Left lobe of liver (tissue), 2 donors: ENCODE data around the gene TDRD10. TPM values are rescaled to one million over a fixed set of nuclear protein-coding genes. Genes with fewer than 3 reads are reported as not detected.
"Not testable (repeated sequence)": the region's sequence is repeated elsewhere in the genome, so short reads cannot be mapped to it uniquely, and the experiment has no call there.

Experiments
- ATAC-seq: fragments of 200-7000 bp; cut with Tn5 transposase; one replicate; pipeline ENCODE4 v1.9.1; 2020; ENCODE audit warnings: mild to moderate bottlenecking, moderate library complexity
- DNase-seq: peaks from one replicate; pipeline ENCODE4 v3.0.0-alpha.2; 2020; ENCODE audit warnings: low spot score
- total RNA-seq: library from RNA; stranded (reverse); gene quantifications from one replicate; pipeline ENCODE4 v1.2.1, GENCODE V29; 2021
- donor health status: DM: no; HTN: no; CAD: no; lungs with moderate emphysema.
- donor health status: DM: no; HTN: yes; CAD: no.

Gene TDRD10
- total RNA-seq, 1 donor from 2014 or later = 2.2 TPM

DNA sequence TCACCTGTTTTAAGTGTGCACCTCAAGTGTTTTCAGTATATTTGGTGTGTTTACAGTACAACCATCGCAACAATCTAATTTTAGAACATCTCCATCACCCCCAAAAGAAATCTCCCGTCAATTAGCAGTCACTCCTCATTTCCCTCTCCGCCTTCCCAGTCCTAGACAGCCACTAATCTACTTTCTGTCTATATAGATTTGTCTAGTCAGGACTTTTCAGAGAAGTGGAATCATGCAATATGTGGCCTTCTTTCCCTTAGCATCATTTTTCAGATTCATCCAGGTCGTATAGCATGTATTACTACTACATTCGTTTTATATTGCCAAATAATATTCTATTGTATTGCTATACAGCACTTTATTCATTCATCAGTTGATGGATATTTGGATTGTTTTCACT lies 1.9 kb downstream of the TDRD10 start:
- ATAC-seq (no peak), DNase-seq (no peak)

DNA sequence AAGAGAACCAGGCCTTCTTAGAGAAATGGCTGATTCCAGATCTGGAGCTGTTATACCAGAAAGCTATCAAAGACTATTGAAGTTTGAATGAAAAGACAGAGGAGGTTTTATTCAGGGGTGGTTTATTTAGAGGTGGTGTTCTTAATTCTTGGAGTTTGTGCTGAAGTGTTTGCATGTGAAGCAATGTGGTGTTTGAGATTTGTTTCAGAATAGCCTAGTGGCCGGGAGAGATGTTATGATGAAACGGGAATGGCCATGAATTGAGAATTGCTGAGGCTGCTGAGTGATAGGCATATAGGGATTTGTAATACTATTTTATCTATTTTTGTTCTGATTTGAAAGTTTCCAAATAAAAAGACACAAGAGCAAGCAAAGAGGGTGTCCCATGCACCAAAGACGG lies 10.7 kb downstream of the TDRD10 start:
- no peak for DNase-seq
- no peak for ATAC-seq

DNA sequence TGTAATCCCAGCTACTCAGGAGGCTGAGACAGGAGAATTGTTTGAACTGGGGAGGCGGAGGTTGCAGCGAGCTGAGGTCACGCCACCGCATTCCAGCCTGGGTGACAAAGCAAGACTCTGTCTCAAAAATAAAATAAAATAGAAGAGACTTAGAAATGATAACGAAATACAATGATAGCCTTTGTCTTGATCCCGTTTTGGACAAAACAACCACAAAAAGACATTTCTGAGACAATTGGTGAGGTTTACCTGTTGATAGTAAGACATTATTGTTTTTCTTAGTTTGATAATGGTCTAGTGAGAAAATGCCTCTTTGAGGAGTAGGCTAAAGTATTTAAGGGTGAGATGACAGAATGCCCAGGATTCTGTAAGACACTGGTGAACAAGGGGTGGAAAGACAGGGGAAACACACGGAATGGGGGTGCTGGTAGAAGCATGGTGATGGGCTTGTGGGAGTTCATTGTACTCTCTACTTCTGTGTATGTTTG lies 12.1 kb downstream of the TDRD10 start:
- no peak for DNase-seq
- ATAC-seq = no peak

DNA sequence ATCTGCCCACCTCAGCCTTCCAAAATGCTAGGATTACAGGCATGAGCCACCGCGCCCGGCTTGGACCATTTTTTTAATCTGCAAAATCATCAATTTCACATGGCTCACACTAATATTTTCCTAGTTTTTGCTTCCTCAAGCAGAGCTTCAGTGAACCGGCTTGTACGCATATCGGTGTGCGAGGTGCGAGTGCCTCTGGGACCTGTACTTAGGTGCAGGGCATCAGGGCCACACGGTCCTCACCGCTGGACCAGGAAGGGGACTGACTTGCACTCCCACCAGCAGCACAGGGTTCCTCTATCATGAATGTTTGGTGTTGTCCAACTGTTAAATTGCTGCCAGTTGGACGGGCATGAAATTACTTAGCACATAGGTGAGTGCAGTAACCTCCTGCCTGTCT lies 15.6 kb downstream of the TDRD10 start:
- DNase-seq = no peak
- ATAC-seq = no peak

DNA sequence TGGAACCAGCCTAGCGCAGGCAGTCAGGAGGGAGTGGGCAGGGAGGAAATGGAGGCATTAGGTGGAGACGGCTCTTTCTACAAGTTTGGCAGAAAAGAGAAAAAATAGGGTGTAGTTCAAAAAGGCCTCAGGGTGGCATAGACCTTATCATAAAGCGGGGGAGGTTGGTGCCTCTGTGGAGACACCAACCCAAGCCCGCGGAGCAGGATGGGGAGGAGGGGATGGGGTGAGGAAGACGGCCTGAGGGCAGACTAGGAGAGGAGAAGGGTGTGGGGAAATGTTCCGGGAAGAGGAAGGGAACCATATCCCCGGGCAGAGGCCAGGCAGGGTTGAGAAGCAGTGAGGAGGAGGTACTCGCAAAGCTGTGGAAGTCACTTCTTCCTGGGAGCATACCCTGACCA lies 17.6 kb downstream of the TDRD10 start:
- DNase-seq (no peak), ATAC-seq (peak; percentile 46)

DNA sequence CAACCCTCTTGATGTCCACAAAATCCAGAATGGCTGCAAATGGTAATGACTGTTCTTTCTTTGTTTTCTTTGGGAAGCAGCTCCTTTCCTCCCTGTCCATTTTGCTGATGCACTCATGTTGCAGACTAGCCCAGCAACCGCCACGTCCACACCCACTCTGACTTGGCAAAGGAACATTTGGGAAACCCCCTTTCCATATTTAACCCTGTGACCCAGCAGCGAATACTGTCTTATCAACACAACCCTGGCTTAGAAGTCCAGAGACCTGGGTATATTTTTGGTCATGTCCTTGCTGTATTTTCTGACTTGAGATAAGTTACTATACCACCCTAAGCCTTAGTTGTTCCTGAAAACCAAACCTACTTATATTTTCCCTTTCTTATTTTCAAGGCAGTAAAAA lies 18.3 kb downstream of the TDRD10 start:
- ATAC-seq (peak; percentile 20), DNase-seq (no peak)

DNA sequence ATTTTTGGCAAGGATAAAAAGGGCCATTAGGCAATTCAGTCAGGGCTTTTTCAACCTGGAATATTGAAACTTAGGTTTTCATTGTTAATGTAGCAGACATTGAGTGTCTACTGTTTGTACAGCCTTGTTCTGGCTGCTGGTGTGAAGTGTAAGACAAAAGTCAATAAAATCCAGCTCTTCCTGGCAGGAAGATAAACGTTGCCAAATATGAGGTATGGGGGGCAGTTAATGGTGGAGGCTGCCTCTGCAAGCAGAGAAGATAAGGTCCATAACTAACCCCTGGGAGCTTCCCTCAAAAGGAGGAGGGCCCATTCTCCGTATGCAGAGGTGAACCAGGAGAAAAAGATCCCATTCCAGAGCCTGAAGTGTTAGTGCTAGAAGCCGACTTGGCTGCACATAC lies 19.7 kb downstream of the TDRD10 start:
- peak; percentile 61 for ATAC-seq
- DNase-seq = no peak

DNA sequence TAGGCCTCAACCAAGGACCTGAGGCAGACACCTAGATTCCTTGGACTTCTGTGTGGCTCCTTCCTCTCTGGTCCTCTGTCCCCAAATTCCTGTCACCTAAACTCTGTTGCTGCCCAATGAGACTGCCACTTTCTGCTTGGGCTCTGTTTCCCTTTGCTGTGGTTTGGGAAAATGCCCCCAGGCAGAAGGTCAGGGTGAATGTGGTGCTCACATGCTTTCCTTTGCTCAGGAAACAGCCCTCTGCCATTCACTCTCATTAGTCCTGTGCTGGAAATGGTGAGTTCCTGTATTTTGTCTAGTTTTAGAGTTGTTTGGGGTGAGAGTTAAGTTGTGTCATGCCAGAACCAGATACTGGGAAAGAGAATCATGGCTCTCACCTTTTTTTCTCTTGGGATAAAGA lies 22.9 kb downstream of the TDRD10 start:
- DNase-seq = no peak
- no peak for ATAC-seq

DNA sequence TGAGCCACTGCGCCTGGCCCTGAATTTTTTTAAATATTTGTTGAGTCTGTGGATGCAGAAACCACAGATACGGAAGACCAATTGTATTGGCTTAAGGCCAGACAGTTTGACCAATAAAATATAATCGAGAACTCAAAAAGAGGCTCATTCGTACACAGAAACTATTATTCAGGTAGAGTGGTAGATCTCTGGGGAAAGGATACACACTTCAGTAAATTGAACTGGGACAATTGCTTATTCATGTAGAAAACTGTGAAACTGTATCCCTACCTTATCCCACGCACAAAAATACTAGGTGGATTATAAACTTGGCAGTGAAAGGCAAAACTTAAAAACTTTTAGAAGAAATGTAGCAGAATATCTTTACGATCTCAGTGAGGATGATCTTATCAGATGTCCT lies 25.2 kb downstream of the TDRD10 start:
- no peak for DNase-seq
- ATAC-seq = no peak

DNA sequence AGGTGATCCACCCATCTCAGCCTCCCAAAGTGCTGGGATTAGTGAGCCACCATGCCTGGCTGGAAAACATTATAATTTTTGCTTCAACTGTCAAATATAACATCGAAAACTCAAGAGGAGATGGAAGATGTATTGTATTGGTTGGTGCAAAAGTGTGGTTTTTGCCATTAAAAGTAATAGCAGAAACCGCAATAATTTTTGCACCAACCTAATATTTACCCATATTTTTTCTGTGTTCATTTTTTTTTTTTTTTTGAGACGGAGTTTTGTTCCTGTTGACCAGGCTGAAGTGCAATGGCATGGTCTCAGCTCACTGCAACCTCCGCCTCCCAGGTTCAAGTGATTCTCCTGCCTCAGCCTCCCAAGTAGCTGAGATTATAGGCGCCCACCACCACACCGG lies 27.3 kb downstream of the TDRD10 start:
- no peak for ATAC-seq
- no peak for DNase-seq

DNA sequence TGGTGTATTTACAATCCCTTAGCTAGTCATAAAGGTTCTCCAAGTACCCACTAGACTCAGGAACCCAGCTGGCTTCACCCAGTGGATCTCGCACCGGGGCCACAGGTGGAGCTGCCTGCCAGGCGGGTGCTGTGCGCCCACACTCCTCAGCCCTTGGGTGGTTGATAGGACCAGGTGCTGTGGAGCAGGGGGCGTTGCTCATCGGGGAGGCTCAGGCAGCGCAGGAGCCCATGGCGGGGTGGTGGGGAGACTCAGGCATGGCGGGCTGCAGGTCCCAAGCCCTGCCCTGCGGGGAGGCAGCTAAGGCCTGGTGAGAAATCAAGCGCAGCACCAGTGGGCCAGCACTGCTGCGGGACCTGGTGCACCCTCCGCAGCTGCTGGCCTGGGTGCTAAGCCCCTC lies 29.9 kb downstream of the TDRD10 start:
- not testable (repeated sequence) for ATAC-seq, DNase-seq

DNA sequence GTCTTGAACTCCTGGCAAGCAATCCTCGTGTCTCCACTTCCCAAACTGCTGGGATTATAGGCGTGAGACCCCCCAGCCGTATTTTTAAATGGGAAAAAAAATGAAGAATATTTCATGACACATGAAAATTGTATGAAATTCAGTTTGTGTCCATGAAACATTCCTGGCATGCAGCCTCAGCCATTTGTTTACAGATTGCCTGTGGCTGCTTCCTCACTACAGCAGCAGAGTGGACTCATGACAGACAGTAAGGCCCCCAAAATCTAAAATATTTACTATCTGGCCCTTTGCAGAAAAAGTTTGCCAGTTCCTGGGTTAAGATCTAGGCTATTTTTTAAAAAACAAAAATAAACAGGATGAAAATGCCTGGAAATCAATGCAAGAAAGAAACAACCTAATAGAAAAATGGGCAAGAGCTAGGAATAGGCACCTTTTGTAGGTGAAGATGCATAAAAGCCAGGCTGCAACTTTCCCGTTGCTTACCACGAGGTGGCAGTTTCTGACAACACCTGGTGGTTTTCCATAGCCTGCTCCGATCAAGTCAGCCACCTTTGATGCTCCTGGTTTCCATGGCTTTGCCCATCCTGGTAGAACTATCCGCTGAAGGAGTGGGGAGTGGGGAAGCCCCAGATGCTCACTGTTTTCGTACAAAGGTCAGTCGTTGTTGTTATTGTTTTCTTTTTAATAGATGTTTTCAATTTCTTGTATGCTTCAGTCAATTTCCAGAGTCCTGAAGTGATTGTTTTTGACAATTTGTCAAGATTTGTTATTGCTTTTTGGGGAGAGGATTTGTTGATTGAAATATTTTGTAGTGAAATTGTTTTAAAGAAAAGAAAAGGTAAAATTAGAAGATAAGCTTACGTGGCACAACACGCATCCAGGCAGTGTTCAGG lies 32.2 kb downstream of the TDRD10 start:
- DNase-seq (peak; percentile 64), ATAC-seq (peak; percentile 98)

DNA sequence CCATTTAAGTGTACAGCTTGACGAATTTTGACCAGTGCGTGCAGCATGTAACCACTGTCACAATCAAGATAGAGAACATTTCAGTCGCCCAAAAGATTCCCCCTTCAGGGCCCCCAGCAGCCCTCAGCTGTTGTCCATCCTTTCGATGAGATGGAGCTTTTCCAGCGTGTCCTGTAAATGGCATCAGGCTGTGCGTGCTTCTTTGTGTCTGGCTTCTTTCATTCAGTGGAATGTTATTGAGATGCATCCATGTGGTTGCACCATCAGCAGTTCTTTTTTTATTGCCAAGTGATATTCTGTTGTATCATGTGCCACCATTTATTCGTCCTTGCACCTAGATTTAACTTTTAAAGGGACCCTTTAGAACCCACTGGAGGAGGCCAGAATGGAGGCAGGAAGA lies 34.6 kb downstream of the TDRD10 start:
- no peak for DNase-seq
- ATAC-seq = no peak

DNA sequence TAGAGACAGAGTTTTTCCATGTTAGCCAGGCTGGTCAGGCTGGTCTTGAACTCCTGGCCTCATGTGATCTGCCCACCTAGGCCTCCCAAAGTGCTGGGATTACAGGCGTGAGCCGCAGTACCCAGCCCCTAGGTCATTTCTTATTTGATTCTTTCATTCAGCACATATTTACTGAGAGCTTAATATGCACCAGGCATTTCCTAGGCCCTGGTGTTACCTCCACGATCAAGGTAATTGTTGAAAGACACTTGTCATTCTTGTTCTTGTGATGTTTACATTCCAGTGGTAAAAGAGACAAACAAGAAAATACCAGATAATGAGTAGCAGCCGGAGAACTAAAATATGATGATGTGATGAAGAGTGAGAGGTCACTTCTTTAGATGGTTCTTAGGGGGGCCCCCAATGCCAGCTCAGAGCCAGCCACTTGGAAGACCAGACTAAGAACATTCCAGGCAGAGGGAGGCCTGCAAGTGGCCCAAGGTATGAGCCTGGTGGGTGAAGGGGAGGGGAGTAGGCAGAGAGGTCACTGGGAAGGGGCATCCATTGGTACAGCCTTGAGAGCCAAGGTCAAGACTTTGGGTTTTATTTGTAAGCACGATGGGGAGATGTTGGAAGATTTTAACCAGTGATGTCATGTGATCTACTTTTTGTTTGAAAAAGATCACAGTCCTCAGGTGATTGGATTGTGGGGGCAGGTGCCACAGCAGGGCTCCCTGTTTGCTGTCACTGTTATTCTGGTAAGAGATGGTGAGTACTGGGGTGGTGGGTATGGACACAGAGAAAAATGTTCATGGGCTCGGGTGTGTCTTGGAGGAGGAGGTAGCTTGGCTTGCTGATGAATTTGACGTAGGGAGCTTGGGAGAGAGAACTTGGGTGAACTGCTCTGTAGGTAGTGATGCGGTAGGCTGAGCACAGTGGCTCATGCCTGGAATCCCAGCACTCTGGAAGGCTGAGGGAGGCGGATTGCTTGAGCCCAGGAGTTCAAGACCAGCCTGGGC lies 37.8 kb downstream of the TDRD10 start:
- ATAC-seq = no peak
- no peak for DNase-seq

DNA sequence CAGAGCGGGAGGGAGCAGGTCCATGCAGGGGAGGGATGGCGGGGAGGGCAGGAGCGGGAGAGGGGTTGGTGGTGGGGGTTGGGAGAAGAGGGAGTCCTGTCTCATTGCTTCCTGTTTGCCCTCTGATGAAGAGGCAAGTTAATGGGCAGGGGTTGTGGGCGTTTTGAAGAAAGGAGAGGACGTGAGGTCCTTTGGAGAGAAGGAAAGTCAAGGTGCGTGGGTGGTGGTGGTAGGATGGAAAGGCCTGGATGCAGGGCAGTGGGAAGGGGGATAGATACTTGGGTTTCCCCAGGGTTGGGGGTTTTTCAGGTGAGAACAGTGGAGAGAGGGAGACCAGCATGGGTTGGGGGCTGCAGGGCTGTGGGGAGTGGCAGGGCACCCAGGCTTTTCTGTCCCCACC lies 39.2 kb downstream of the TDRD10 start:
- DNase-seq (no peak), ATAC-seq (no peak)

DNA sequence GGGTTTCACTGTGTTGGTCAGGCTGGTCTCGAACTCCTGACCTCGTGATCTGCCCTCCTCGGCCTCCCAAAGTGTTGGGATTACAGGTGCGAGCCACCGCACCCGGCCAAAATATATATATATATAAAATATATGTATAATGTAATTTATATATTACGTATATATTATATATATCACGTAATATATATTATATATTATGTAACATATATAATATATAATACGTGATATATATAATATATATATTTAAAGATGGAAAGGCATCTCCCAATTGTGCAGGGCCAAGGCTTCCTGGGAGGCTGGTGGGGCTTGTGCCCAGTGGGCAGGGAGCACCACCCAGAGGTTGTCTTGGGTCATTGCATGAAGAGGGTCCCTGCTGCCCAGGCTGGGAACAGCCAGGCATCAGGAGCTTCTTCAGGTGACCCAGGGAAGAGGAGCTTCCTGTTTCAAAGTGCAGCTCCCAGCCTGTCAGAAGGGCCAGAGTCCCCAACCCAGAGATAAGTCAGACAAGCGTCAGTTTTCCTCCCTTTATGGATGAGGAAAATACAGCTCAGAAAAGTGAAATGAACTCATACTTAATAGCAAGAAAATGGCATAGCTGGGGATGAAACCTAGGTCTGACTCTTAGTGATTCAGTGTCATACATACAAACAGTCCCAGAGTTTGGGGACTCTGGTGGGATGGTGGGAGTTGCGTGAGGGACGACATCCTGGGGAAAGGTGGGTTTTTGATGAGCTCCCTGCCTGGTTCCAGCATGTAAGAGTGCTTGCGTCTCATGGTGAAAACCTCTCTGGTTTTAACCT lies 44.4 kb downstream of the TDRD10 start:
- peak; percentile 67 for DNase-seq

DNA sequence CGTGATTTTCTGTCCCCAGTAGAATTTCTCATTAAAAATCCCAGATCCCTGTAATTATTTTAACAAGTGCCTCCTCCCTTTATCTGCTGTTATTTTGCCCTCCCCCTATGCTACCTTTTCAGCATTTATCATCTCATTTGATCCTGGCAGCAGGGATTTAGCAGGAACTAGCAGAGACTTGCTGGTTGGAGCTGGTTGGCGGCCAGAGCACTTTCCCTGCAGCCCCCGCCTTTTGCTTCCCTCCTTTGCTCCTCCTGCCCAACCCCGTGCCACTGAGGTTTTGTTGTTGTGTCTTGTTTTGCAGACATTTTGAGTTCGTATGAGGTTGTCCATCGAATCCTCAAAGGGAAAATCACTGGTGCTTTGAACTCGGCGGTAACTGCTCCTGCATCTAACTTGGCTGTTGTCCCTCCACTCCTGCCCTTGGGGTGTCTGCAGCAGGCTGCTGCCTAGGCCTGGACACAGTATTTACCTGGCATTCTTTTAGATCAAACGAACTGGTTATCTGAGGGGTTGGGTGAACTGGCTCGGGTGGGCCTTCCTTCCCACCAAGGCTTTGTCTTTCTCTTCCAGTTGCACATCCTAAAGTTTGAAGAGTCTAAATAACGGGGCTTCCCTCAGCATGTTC lies 45.2 kb downstream of the TDRD10 start:
- ATAC-seq = peak; percentile 54
- DNase-seq = no peak

More for the DNA sequence above, 44.4 kb downstream of the TDRD10 start:
- peak; percentile 69 for ATAC-seq

DNA sequence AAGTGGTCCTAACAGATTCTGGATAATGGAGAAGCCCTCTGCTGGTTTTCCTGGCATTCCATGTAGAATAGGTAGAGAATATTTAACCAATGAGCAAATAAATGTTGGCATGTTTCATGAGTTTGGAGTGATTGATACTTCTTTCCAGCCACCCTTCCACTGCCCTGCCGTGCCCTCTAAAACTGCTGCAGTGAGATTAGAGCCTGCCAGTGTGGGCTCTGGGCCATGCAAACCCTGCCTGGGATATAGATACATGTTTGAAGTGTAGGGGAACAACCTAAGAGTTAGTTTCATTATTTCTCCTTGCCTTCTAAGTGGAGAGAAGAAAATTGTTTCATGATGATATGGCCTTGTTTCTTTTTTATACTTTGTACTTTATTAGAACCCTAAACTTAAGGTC lies 46.0 kb downstream of the TDRD10 start:
- ATAC-seq (peak; percentile 87), DNase-seq (peak; percentile 89)

DNA sequence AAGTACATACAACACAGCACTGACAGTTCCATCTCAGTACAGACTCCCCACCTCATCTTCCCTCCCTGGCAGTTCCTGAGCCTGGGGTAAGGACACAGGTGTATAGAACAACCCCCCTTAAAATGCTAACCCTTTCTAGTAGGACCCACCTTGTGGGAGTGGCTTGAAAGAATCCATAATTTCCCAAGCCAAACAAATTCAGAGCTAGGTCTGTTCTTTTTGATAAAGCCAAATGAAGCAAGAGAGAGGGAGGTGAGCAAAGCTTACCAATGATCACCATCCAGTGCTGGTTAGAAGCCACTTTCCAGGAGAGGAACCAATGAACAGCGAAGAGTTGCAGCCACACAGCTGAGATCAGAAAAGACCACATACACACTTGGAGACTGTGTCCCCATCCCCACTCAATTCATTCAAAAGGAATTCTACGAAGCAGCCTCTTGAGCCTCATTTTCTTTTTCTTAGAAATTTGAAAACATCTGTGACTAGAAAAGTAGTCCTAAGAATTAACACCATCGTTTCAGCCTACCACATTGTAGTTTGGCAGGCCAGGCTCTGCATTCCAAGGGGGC lies 47.3 kb downstream of the TDRD10 start:
- ATAC-seq (peak; percentile 13), DNase-seq (no peak)

DNA sequence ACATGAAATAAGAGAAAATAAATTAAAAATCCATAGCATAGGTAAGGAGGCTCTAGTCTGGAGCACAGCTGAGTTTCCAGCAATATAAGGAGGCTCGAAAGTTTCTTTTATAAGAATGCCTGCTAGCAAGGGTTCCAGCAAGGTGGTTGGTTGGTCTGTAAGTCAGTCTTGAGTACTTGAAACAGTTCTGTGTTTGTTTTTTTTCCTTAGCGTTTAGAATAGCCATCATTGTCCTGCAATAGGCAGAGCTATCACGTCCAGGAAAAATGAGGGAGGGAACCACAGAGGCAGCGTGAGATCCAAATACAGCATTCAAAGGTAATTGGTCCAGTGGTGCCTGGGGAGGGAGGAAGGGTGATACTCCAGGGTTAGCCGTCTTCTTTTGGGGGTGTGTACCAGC lies 48.1 kb downstream of the TDRD10 start:
- no peak for ATAC-seq
- DNase-seq = no peak
